ENCODE data around the gene EBF3.

DNA sequence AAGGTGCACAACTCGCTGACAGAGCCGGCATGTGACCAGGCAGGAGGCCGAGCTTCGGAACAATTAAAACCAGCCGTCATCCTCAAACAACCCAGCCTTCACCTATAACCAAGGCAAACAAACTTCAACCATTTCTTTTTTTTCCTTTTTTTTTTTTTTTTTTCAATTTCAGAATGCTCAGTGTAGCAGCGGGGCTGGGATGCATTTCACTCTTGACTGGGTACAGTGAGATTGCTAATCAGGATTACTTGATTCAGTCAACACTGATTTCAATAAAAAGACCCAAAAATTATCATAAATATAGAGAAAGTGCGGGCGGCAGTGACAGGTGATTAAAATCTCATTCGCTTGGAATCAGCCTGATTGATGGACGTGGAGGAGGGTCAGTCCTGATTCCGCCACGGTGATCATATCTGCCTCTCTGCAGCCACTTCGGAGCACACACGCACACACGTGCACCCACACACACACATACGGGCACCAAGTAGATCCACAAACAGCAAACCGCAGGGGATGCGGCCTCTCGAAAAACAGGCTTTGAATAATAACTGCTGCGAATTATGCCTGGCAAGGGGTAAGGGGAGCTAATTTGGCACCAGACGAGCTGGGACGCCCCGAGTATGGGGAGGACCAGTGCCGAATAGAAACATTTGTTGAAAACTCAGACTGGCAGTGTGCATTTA is 31.2 kb downstream of the EBF3 start:
- TF ChIP-seq, protein P1, sequence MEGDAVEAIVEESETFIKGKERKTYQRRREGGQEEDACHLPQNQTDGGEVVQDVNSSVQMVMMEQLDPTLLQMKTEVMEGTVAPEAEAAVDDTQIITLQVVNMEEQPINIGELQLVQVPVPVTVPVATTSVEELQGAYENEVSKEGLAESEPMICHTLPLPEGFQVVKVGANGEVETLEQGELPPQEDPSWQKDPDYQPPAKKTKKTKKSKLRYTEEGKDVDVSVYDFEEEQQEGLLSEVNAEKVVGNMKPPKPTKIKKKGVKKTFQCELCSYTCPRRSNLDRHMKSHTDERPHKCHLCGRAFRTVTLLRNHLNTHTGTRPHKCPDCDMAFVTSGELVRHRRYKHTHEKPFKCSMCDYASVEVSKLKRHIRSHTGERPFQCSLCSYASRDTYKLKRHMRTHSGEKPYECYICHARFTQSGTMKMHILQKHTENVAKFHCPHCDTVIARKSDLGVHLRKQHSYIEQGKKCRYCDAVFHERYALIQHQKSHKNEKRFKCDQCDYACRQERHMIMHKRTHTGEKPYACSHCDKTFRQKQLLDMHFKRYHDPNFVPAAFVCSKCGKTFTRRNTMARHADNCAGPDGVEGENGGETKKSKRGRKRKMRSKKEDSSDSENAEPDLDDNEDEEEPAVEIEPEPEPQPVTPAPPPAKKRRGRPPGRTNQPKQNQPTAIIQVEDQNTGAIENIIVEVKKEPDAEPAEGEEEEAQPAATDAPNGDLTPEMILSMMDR (IDR thresholded peaks at IDR 0.05; ENCODE audit: poor library complexity), result no peak
- TF ChIP-seq EZH2 (IDR thresholded peaks at IDR 0.05; ENCODE audit: borderline replicate concordance), result no peak
